AG04449 (cell line): ENCODE measurements around the gene XRCC3.

ENCODE experiments used
- CTCF ChIA-PET: fragments of 350-600 bp; formaldehyde crosslinking; extraction: SDS; loops from one replicate; lab custom pipeline; 2021; ENCODE audit warnings: antibody characterized with exemption; lab: Yijun Ruan, JAX
- POLR2A ChIA-PET: fragments of 400-600, 350-600 bp; formaldehyde crosslinking; extraction: SDS; loops from one replicate; lab custom pipeline; 2020; ENCODE audit warnings: antibody characterized with exemption, inconsistent platforms; lab: Yijun Ruan, JAX
- DNase-seq: peaks from one replicate; pipeline ENCODE4 v3.0.0-alpha.2; 2010; ENCODE audit warnings: low read depth, low spot score
- H3K4me3 ChIP-seq: 2 replicates; pipeline ENCODE4 v1.5.1; 2011; ENCODE audit warnings: low read depth, mild to moderate bottlenecking, control low read depth, low read length
- CTCF ChIP-seq: IDR thresholded peaks from one replicate; pipeline ENCODE4 v1.5.1; 2011; ENCODE audit warnings: mild to moderate bottlenecking, moderate library complexity, low read length, control low read depth, inconsistent platforms; ENCODE audit not compliant: insufficient read depth; ENCODE audit errors: missing control alignments

The XRCC3 gene

DNA sequence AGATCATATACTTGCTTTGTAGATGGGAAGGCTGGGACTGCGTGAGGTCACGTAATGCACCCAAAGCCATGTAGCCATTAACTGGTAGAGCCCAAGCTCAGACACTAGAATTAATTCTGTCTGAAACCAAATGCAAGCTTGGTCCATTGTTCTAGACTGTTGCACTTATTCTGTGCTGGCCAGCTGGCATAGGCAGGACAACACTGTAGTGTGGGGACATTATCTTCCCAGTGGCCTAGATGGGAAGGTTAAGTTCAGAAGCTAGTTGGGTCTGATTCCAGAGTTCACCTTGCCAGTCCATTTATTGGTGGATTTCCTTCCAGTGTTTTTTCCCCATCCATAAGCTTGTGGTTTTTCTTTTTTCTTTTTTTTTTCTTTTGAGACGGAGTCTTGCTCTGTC is 47.1 kb downstream of the XRCC3 start:
- ChIA-PET POLR2A (no interaction called here), CTCF (interaction anchor here (0.7 to 2.9 kb wide), 3 partner anchors 12 to 54 kb away, joined by 3 to 13 read pairs (median 3); no protein-coding TSS in a partner anchor)
- TF ChIP-seq CTCF, result no peak
- DNase-seq, result no peak
- no peak overlapping the region for H3K4me3 ChIP-seq

- CTCF ChIA-PET, result interaction anchor here (1.0 to 1.7 kb wide), 2 partner anchors 8 to 54 kb away, joined by 3 to 6 read pairs; no protein-coding TSS in a partner anchor
- DNase-seq, result no peak
- POLR2A ChIA-PET, result no interaction called here
- H3K4me3 ChIP-seq, result no peak overlapping the region
- TF ChIP-seq CTCF, result no peak
Observed at GRCh38 chr14:103667671-103668070, 47.6 kb downstream of the XRCC3 start.

GRCh38 chr14:103663506-103663905 is 51.7 kb downstream of the XRCC3 start:
- no peak overlapping the region for H3K4me3 ChIP-seq
- CTCF ChIA-PET, result no interaction called here
- POLR2A ChIA-PET, result interaction anchor here (1.5 kb wide), 1 partner anchor 35 kb away, joined by 3 read pairs; the partner anchor contains the start of gene KLC1
- TF ChIP-seq CTCF, result no peak
- no peak for DNase-seq

DNA sequence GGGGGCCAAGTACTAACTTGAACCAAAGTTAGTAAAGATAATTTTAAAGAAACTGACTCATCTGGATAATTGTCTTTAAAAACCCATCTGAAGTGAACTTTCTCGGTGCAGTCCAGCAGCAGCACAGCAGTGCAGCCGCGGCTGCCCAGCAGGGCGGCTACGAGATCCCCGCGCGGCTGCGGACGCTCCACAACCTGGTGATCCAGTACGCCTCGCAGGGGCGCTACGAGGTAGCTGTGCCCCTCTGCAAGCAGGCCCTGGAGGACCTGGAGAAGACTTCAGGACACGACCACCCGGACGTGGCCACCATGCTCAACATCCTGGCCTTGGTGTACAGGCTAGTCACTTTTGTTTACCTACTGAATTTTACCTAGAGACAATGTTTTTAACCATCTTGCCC is 52.7 kb downstream of the XRCC3 start:
- TF ChIP-seq CTCF, result no peak
- H3K4me3 ChIP-seq, result no peak overlapping the region
- CTCF ChIA-PET, result no interaction called here
- POLR2A ChIA-PET, result no interaction called here
- no peak for DNase-seq

- TF ChIP-seq CTCF, result no peak
- CTCF ChIA-PET, result no interaction called here
- POLR2A ChIA-PET, result no interaction called here
- H3K4me3 ChIP-seq, result no peak overlapping the region
- DNase-seq, result no peak
Observed at GRCh38 chr14:103662029-103662428, 53.2 kb downstream of the XRCC3 start.

DNA sequence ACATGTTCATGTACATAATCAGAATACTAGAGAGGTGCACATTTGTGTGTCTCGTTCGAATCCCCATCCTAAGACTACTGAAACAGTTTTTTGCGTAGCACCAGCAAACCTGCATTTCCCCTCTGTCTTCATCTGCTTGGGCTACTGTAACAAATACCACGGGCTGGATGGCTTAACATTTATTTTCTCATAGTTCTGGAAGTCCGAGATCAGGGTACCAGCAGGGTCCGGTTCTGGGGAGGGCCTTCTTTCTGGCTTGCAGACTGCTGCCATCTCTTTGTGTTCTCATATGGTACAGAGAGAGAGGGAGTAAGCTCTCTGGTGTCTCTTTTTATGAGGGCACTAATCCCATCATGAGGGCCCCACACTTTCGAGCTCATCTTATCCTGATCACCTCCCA is 55.6 kb downstream of the XRCC3 start:
- no peak for DNase-seq
- POLR2A ChIA-PET, result no interaction called here
- CTCF ChIA-PET, result no interaction called here
- no peak overlapping the region for H3K4me3 ChIP-seq
- TF ChIP-seq CTCF, result no peak
